Measurements from ENCODE around the gene GFER. TPM values are rescaled to one million over a fixed set of nuclear protein-coding genes. Genes with fewer than 3 reads are reported as not detected.

Gene GFER
- polyA plus RNA-seq, 1 donor (not counting 4 experiments of a cell fraction or from before 2014, with no cell fraction given), result 12.0 TPM

- no peaks in the 10 kb centered on the region for H3K9me1 ChIP-seq (ENCODE audit: control insufficient read depth, extremely low read depth, insufficient read depth, low read length)
- peaks cover 23% of the 10 kb centered on the region for H3K27me3 ChIP-seq (ENCODE audit: control insufficient read depth, extremely low read depth, insufficient read depth, low read length)
- H3K79me2 ChIP-seq (ENCODE audit: control insufficient read depth, insufficient read depth, low read length), result no peaks in the 10 kb centered on the region
- DNase-seq (ENCODE audit: low read depth, low spot score) (no peak), FAIRE-seq (no peak)
- H4K20me1 ChIP-seq (ENCODE audit: control insufficient read depth, extremely low read depth, insufficient read depth, low read length), result no peaks in the 10 kb centered on the region
- H3K27ac ChIP-seq (ENCODE audit: control insufficient read depth, insufficient read depth, low read length), result peak overlapping the region; percentile 29
- H3K36me3 ChIP-seq (ENCODE audit: control insufficient read depth in 2 of 2, extremely low read depth in 1 of 2, insufficient read depth in 2 of 2, low read length in 2 of 2), result no peaks in the 10 kb centered on the region
- peak overlapping the region; percentile 50 for H3K4me2 ChIP-seq (ENCODE audit: control insufficient read depth, extremely low read depth, insufficient read depth, low read depth, low read length)
- peaks cover 10% of the 10 kb centered on the region for H3K4me1 ChIP-seq (ENCODE audit: control insufficient read depth, extremely low read depth, insufficient read depth, low read length)
- dilution Hi-C loops (cut with MboI; ENCODE audit: extremely low pct_ligation_motif_present, low sequenced_read_pairs), result no loop called here
- no peak overlapping the region for H3K4me3 ChIP-seq (ENCODE audit: control insufficient read depth in 2 of 3, extremely low read depth in 1 of 3, insufficient read depth in 2 of 3, low read depth in 1 of 3, low read length in 3 of 3)
- no peak for TF ChIP-seq CTCF (optimal IDR thresholded peaks at IDR 0.05 in 1 of 3, IDR thresholded peaks at IDR 0.05 in 1 of 3, conservative IDR thresholded peaks at IDR 0.05 in 1 of 3; ENCODE audit: extremely low read depth in 1 of 3, insufficient read depth in 2 of 3, low read length in 3 of 3)
- TF ChIP-seq EZH2 (IDR thresholded peaks at IDR 0.05; ENCODE audit: low read length), result no peak
- peak overlapping the region; percentile 46 for H3K9ac ChIP-seq (ENCODE audit: control insufficient read depth, extremely low read depth, insufficient read depth, low read length)
- H3K9me3 ChIP-seq (ENCODE audit: control insufficient read depth, low read depth, low read length), result no peaks in the 10 kb centered on the region
- no peak overlapping the region for H2AFZ ChIP-seq (ENCODE audit: control insufficient read depth, low read length)
Observed at GRCh38 chr16:2015947-2016208, 31.9 kb downstream of the GFER start.

DNA sequence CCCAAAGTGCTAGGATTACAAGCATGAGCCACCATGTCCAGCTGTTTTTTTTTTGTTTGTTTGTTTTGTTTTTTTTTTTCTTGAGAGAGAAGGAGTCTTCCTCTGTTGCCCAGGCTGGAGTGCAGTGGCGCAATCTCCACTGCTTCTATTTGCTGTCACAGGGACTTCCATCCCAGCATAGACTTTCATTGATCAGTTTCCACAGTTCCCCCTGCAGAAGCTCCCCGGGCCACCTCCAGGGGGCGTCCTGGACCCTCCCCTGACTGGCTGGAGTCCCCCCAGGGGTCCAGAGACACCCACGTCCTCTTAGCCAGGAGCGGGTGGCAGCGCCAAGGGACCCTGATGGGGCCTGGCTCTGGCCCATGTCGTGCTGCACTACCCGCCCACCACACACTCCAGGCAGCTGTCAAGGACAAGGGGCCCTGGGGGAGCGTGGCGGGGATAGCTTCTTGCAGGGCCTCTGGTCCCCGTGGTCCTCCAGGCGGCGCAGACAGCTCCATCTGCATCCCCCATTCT is 32.5 kb downstream of the GFER start:
- peak; percentile 20 to 30 (median 30) for TF ChIP-seq CTCF (optimal IDR thresholded peaks at IDR 0.05 in 1 of 3, IDR thresholded peaks at IDR 0.05 in 1 of 3, conservative IDR thresholded peaks at IDR 0.05 in 1 of 3; ENCODE audit: extremely low read depth in 1 of 3, insufficient read depth in 2 of 3, low read length in 3 of 3)
- TF ChIP-seq EZH2 (IDR thresholded peaks at IDR 0.05; ENCODE audit: low read length), result no peak
- Histone ChIP-seq H3K4me2 (ENCODE audit: control insufficient read depth, extremely low read depth, insufficient read depth, low read depth, low read length) (no peak overlapping the region), H3K79me2 (ENCODE audit: control insufficient read depth, insufficient read depth, low read length) (no peaks in the 10 kb centered on the region), H4K20me1 (ENCODE audit: control insufficient read depth, extremely low read depth, insufficient read depth, low read length) (no peaks in the 10 kb centered on the region), H3K4me1 (ENCODE audit: control insufficient read depth, extremely low read depth, insufficient read depth, low read length) (peaks cover 10% of the 10 kb centered on the region), H3K4me3 (ENCODE audit: control insufficient read depth in 2 of 3, extremely low read depth in 1 of 3, insufficient read depth in 2 of 3, low read depth in 1 of 3, low read length in 3 of 3) (no peak overlapping the region), H3K27ac (ENCODE audit: control insufficient read depth, insufficient read depth, low read length) (no peak overlapping the region), H3K9me1 (ENCODE audit: control insufficient read depth, extremely low read depth, insufficient read depth, low read length) (no peaks in the 10 kb centered on the region), H2AFZ (ENCODE audit: control insufficient read depth, low read length) (no peak overlapping the region), H3K9ac (ENCODE audit: control insufficient read depth, extremely low read depth, insufficient read depth, low read length) (no peak overlapping the region), H3K9me3 (ENCODE audit: control insufficient read depth, low read depth, low read length) (no peaks in the 10 kb centered on the region), H3K36me3 (ENCODE audit: control insufficient read depth in 2 of 2, extremely low read depth in 1 of 2, insufficient read depth in 2 of 2, low read length in 2 of 2) (no peaks in the 10 kb centered on the region), H3K27me3 (ENCODE audit: control insufficient read depth, extremely low read depth, insufficient read depth, low read length) (peaks cover 24% of the 10 kb centered on the region)
- no peak for DNase-seq (ENCODE audit: low read depth, low spot score)
- dilution Hi-C loops (cut with MboI; ENCODE audit: extremely low pct_ligation_motif_present, low sequenced_read_pairs), result no loop called here
- no peak for FAIRE-seq

Data from keratinocyte (primary cell).